Measurements from ENCODE around the gene CAMSAP2. TPM values are rescaled to one million over a fixed set of nuclear protein-coding genes. Genes with fewer than 3 reads are reported as not detected.

CAMSAP2 gene
- total RNA-seq, 4 donors from 2014 or later = 37.8 to 47.4 (median 46.0) TPM

- H3K4me1 ChIP-seq = peaks cover 3 to 33% (median 4%) of the 10 kb centered on the region in 3 donors
- ATAC-seq = no peak
- WGBS, 2 donors (ENCODE audit: low coverage in 1 of 2) = 47 to 64% methylated on average over 2 of the region's 2 CpGs
Measured at GRCh38 chr1:200793677-200794076, 55.0 kb downstream of the CAMSAP2 start.

GRCh38 chr1:200794506-200795065 lies 55.9 kb downstream of the CAMSAP2 start:
- peaks cover 3 to 32% (median 4%) of the 10 kb centered on the region in 3 donors for H3K4me1 ChIP-seq
- H3K27me3 ChIP-seq = no peaks in the 10 kb centered on the region
- no peak for ATAC-seq
- no peak overlapping the region for H3K4me3 ChIP-seq
- H3K36me3 ChIP-seq = no peaks in the 10 kb centered on the region
- 100% methylated on average over 1 of the region's 1 CpG; no CpG with 5 or more reads in 1 of the 2 donors for WGBS, 2 donors (ENCODE audit: low coverage in 1 of 2)
- H3K27ac ChIP-seq = no peak overlapping the region
- TF ChIP-seq POLR2AphosphoS5 (IDR thresholded peaks at IDR 0.05) (no peak), POLR2A (IDR thresholded peaks at IDR 0.05) (no peak), EP300 (IDR thresholded peaks at IDR 0.05) (no peak), CTCF (IDR thresholded peaks at IDR 0.05) (no peak)
- no peaks in the 10 kb centered on the region for H3K9me3 ChIP-seq

More at GRCh38 chr1:200793677-200794076, 55.0 kb downstream of the CAMSAP2 start:
- no peak for TF ChIP-seq POLR2AphosphoS5 (IDR thresholded peaks at IDR 0.05)
- TF ChIP-seq EP300 (IDR thresholded peaks at IDR 0.05) = no peak
- no peak for TF ChIP-seq POLR2A (IDR thresholded peaks at IDR 0.05)
- TF ChIP-seq CTCF (IDR thresholded peaks at IDR 0.05) = no peak
- no peaks in the 10 kb centered on the region for H3K9me3 ChIP-seq
- H3K36me3 ChIP-seq = no peaks in the 10 kb centered on the region
- H3K27ac ChIP-seq = no peak overlapping the region
- H3K4me3 ChIP-seq = no peak overlapping the region
- no peaks in the 10 kb centered on the region for H3K27me3 ChIP-seq

- ATAC-seq = no peak
- H3K27ac ChIP-seq = no peak overlapping the region
- H3K27me3 ChIP-seq = no peaks in the 10 kb centered on the region
- no peaks in the 10 kb centered on the region for H3K9me3 ChIP-seq
- H3K36me3 ChIP-seq = no peaks in the 10 kb centered on the region
- H3K4me3 ChIP-seq = no peak overlapping the region
- TF ChIP-seq POLR2A (IDR thresholded peaks at IDR 0.05) (no peak), CTCF (IDR thresholded peaks at IDR 0.05) (no peak), POLR2AphosphoS5 (IDR thresholded peaks at IDR 0.05) (no peak), EP300 (IDR thresholded peaks at IDR 0.05) (no peak)
- 0 to 17% methylated on average over 1 of the region's 1 CpG for WGBS, 2 donors (ENCODE audit: low coverage in 1 of 2)
- H3K4me1 ChIP-seq = peaks cover 3 to 26% (median 4%) of the 10 kb centered on the region in 3 donors
Measured at GRCh38 chr1:200795156-200795555, 56.5 kb downstream of the CAMSAP2 start.

GRCh38 chr1:200802042-200802441 lies 63.3 kb downstream of the CAMSAP2 start:
- H3K4me1 ChIP-seq = peaks cover 0 to 28% (median 0%) of the 10 kb centered on the region in 3 donors
- peaks cover 0 to under 1% of the 10 kb centered on the region in 2 donors for H3K36me3 ChIP-seq
- WGBS, 2 donors (ENCODE audit: low coverage in 1 of 2) = 69 to 86% methylated on average over 2 of the region's 2 CpGs
- H3K9me3 ChIP-seq = no peaks in the 10 kb centered on the region
- H3K27ac ChIP-seq = no peak overlapping the region
- no peak overlapping the region for H3K4me3 ChIP-seq
- no peak for ATAC-seq
- no peaks in the 10 kb centered on the region for H3K27me3 ChIP-seq
- no peak for TF ChIP-seq EP300 (IDR thresholded peaks at IDR 0.05)
- no peak for TF ChIP-seq POLR2AphosphoS5 (IDR thresholded peaks at IDR 0.05)
- TF ChIP-seq POLR2A (IDR thresholded peaks at IDR 0.05) = no peak

- TF ChIP-seq POLR2A (IDR thresholded peaks at IDR 0.05) (no peak), POLR2AphosphoS5 (IDR thresholded peaks at IDR 0.05) (peak; percentile 41), CTCF (IDR thresholded peaks at IDR 0.05) (peak; percentile 89 to 95 (median 92))
- Histone ChIP-seq H3K27ac (no peak overlapping the region), H3K4me3 (no peak overlapping the region), H3K9me3 (no peaks in the 10 kb centered on the region), H3K4me1 (peaks cover 0 to 28% (median 0%) of the 10 kb centered on the region in 3 donors), H3K27me3 (no peaks in the 10 kb centered on the region), H3K36me3 (peaks cover 0 to 9% of the 10 kb centered on the region in 2 donors)
- 42 to 67% methylated on average over 1 to 2 of the region's 2 CpGs for WGBS, 2 donors (ENCODE audit: low coverage in 1 of 2)
- peak; percentile 51 for ATAC-seq
Measured at GRCh38 chr1:200802865-200803512, 64.3 kb downstream of the CAMSAP2 start.
